Neural cell (in vitro differentiated cells): ENCODE data around the gene MEIS1.
A peak's percentile ranks its signal among the peaks of the same experiment; 100 is the strongest.

Experiments
- CTCF ChIP-seq: fragments of 450-650 bp; IDR thresholded peaks from 2 replicates; pipeline ENCODE4 v1.5.1; 2014; ENCODE audit warnings: antibody characterized with exemption, mild to moderate bottlenecking, moderate library complexity; ENCODE audit not compliant: poor library complexity, severe bottlenecking
- EP300 ChIP-seq: fragments of 450-650 bp; conservative IDR thresholded peaks from 2 replicates; pipeline ENCODE4 v1.6.1; 2014; ENCODE audit warnings: antibody characterized with exemption, mild to moderate bottlenecking, moderate library complexity; ENCODE audit not compliant: poor library complexity, severe bottlenecking
- POLR2AphosphoS5 ChIP-seq: IDR thresholded peaks from 2 replicates; pipeline ENCODE4 v1.6.1; 2012

GRCh38 chr2:66428986-66429612, 5.8 kb upstream of the MEIS1 start:
- TF ChIP-seq CTCF: peak; percentile 92
- no peak for TF ChIP-seq POLR2AphosphoS5
- TF ChIP-seq EP300: no peak
